OCI-LY7 (cell line): ENCODE data around the gene VSIG10L2.

ENCODE experiments used
- EZH2phosphoT487 ChIP-seq: fragments of 200-600 bp; sonication (generic); IDR thresholded peaks from 2 replicates; pipeline ENCODE4 v1.6.1; 2018; ENCODE audit warnings: low read depth, borderline replicate concordance, mild to moderate bottlenecking, mixed run types, antibody characterized with exemption, low read length, moderate library complexity, mixed read lengths
- TF ChIP-seq, protein P1 (sequence below): fragments of 200-600 bp; sonication (generic); conservative IDR thresholded peaks from 2 replicates; pipeline ENCODE4 v1.5.1; 2014; ENCODE audit warnings: mild to moderate bottlenecking, antibody characterized with exemption, low read length, moderate library complexity, mixed read lengths

DNA sequence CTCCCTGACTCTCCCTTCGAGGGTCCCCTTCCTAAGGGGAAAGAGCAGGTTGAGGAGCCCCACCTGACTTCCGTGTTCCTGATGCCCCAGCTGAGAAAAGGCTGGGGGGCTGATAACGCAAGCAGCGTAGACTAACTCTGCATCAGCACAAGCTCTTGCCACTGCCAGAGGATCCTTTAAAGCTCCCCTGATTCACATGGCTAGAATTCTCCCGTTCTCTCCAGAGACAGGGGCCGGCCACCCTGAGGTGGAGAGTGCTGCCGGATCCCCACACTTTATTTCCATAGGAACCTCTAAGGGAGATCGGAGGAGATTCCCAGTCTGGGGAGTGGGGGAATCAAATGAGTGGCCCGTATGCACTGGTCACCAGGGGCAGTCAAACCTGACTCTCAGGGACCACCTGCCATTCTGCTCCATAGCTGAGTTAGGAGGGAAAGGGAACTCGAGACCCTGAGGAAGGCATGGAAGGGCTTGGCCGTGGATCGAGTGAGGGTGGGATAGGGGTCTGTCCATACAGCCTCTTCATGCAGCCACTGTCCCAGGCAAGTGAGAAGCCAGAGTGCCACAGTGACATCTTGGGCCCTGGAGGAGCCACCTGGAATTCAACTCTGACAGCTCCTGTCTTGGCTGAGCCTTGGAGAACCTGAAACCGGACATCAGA, 1.4 kb upstream of the VSIG10L2 start:
- TF ChIP-seq, protein P1, sequence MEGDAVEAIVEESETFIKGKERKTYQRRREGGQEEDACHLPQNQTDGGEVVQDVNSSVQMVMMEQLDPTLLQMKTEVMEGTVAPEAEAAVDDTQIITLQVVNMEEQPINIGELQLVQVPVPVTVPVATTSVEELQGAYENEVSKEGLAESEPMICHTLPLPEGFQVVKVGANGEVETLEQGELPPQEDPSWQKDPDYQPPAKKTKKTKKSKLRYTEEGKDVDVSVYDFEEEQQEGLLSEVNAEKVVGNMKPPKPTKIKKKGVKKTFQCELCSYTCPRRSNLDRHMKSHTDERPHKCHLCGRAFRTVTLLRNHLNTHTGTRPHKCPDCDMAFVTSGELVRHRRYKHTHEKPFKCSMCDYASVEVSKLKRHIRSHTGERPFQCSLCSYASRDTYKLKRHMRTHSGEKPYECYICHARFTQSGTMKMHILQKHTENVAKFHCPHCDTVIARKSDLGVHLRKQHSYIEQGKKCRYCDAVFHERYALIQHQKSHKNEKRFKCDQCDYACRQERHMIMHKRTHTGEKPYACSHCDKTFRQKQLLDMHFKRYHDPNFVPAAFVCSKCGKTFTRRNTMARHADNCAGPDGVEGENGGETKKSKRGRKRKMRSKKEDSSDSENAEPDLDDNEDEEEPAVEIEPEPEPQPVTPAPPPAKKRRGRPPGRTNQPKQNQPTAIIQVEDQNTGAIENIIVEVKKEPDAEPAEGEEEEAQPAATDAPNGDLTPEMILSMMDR: no peak
- no peak for TF ChIP-seq EZH2phosphoT487
